Suprapubic skin (tissue), 4 donors: Measurements from ENCODE around the gene GULP1. TPM values are rescaled to one million over a fixed set of nuclear protein-coding genes. Genes with fewer than 3 reads are reported as not detected.

Experiments
- DNase-seq, 2 donors: peaks; one replicate each; pipeline ENCODE4 v3.0.0-alpha.2; 2019; ENCODE audit warnings: low spot score in 2 of 2
- H3K27ac ChIP-seq: fragments of 200-600 bp; sonication (generic); one replicate; pipeline ENCODE4 v1.5.1; 2019
- H3K27me3 ChIP-seq: fragments of 200-600 bp; sonication (generic); one replicate; pipeline ENCODE4 v1.5.1; 2019
- H3K36me3 ChIP-seq: fragments of 200-600 bp; sonication (generic); one replicate; pipeline ENCODE4 v1.5.1; 2019
- H3K4me1 ChIP-seq: fragments of 200-600 bp; sonication (generic); one replicate; pipeline ENCODE4 v1.5.1; 2019
- H3K4me3 ChIP-seq: fragments of 200-600 bp; sonication (generic); one replicate; pipeline ENCODE4 v1.5.1; 2019; ENCODE audit warnings: mild to moderate bottlenecking
- H3K9me3 ChIP-seq: fragments of 200-600 bp; sonication (generic); one replicate; pipeline ENCODE4 v1.5.1; 2019
- CTCF ChIP-seq, 2 donors: fragments of 200-600 bp in 1 of 2; fragments of 450-650 bp in 1 of 2; sonication (generic) in 1 of 2; IDR thresholded peaks; one replicate each; pipeline ENCODE4 v1.5.1; 2016 to 2019; ENCODE audit warnings: antibody characterized with exemption in 2 of 2, mild to moderate bottlenecking in 1 of 2, moderate library complexity in 1 of 2
- EP300 ChIP-seq: sonication (generic); formaldehyde crosslinking; IDR thresholded peaks from one replicate; pipeline ENCODE4 v1.6.1; 2017; ENCODE audit warnings: antibody characterized with exemption
- POLR2A ChIP-seq, 2 donors: fragments of 450-650 bp; IDR thresholded peaks; one replicate each; pipeline ENCODE4 v1.6.1; 2017; ENCODE audit warnings: antibody characterized with exemption in 2 of 2, mild to moderate bottlenecking in 2 of 2, moderate library complexity in 2 of 2
- POLR2AphosphoS5 ChIP-seq, 3 donors: sonication (generic); formaldehyde crosslinking; IDR thresholded peaks; one replicate each; pipeline ENCODE4 v1.6.1; 2017; ENCODE audit warnings: antibody characterized with exemption in 3 of 3
- WGBS: methylation state at CpG from one replicate; pipeline ENCODE4 v1.1.5; 2018; 5-methylcytosine and 5-hydroxymethylcytosine counted together
- total RNA-seq, 4 donors: library from RNA; depleted of rRNA; stranded (reverse); fragments of >200 nt; gene quantifications; one replicate each; pipeline ENCODE4 v1.1.0, GENCODE V29; 2016

GULP1 gene
- total RNA-seq, 4 donors from 2014 or later: 14.3 to 21.3 (median 17.5) TPM

DNA sequence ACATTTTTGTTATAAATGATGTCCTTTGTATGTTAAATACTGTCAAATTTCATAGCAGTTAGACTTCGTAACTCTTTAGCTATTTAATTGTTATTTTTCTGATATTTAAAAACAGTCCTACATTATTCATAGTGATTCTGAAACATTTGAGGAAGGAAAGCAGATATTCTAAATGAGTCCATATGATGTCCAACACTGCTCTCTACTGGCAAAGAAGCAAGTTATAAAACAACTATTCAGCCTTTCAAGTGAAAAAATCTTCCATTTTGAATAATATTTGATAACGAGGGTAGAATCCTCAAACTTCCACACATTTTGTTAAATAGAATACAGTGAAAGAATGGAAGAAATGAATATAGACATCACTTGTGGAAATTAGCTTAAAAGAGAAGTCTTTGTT, 220.8 kb downstream of the GULP1 start:
- DNase-seq: no peak
- no peaks in the 10 kb centered on the region for H3K36me3 ChIP-seq
- no peaks in the 10 kb centered on the region for H3K4me1 ChIP-seq
- WGBS: 6% methylated on average over 2 of the region's 2 CpGs
- no peak overlapping the region for H3K4me3 ChIP-seq
- H3K27me3 ChIP-seq: no peaks in the 10 kb centered on the region
- no peak overlapping the region for H3K27ac ChIP-seq
- peak in 1 of 2 donors; percentile 15 for TF ChIP-seq CTCF (IDR thresholded peaks at IDR 0.05)
- no peak for TF ChIP-seq EP300
- no peaks in the 10 kb centered on the region for H3K9me3 ChIP-seq

DNA sequence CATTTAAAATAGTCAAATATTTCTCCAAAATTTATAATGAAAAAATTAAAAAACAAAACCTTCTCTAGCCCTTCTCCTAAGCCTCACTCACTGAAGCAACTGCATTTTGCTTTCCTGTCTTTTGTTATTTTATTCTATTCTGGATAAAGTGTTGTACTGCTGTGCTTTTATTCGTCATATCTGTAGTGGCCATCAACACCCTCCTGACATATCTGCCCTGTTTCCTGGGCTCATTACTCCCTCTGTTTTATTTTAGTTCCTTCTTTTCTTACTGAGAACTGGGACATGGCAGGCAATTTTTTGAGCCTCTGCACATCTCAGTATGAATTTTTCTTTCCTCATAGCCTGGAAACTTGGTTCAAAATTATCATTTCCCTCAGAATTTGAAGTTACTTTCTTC, 224.2 kb downstream of the GULP1 start:
- Histone ChIP-seq H3K4me3 (no peak overlapping the region), H3K27ac (no peak overlapping the region), H3K4me1 (no peaks in the 10 kb centered on the region), H3K9me3 (no peaks in the 10 kb centered on the region), H3K27me3 (no peaks in the 10 kb centered on the region), H3K36me3 (no peaks in the 10 kb centered on the region)
- DNase-seq: no peak
- no peak for TF ChIP-seq POLR2AphosphoS5 (IDR thresholded peaks at IDR 0.05)
- no peak for TF ChIP-seq CTCF (IDR thresholded peaks at IDR 0.05)
- no peak for TF ChIP-seq EP300
- no peak for TF ChIP-seq POLR2A (IDR thresholded peaks at IDR 0.05)
- WGBS: 83% methylated on average over 1 of the region's 1 CpG

DNA sequence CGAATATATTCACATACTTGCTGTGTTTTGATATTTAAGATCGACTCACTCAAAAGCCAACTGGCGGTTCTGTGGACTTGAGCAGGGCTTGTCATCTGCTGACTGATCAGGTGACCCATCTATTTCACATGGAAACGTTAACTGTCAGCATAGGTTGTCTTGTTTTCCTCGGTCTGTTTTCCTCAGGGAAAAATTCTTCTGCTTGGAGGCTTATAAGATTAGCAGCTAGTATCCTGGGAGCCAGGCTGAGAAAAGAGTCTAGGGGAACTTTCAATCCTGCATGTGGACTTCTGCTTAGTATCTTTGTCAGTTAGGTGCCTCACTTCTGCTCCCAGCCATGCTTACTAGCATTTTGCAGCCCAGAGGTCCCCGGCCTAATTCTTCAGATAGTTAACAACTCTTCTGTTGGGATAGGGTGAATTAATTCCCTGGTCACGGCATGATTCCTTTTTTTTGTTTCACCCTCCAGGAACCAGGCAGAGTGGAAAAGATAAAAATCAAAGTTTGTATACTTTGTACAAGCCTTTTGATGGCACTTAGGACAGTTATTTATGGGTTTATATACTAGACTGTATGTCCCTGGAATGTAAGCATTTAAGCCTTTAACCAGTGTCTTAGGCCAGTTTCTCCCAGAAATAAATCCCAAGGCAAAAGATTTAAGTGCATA, 226.0 kb downstream of the GULP1 start:
- DNase-seq: no peak
- WGBS: 81% methylated on average over 7 of the region's 7 CpGs
- H3K27me3 ChIP-seq: no peaks in the 10 kb centered on the region
- H3K27ac ChIP-seq: no peak overlapping the region
- H3K4me3 ChIP-seq: no peak overlapping the region
- H3K9me3 ChIP-seq: no peaks in the 10 kb centered on the region
- H3K36me3 ChIP-seq: no peaks in the 10 kb centered on the region
- no peak for TF ChIP-seq EP300
- no peak for TF ChIP-seq POLR2AphosphoS5 (IDR thresholded peaks at IDR 0.05)
- no peak for TF ChIP-seq CTCF (IDR thresholded peaks at IDR 0.05)
- TF ChIP-seq POLR2A (IDR thresholded peaks at IDR 0.05): no peak
- no peaks in the 10 kb centered on the region for H3K4me1 ChIP-seq

DNA sequence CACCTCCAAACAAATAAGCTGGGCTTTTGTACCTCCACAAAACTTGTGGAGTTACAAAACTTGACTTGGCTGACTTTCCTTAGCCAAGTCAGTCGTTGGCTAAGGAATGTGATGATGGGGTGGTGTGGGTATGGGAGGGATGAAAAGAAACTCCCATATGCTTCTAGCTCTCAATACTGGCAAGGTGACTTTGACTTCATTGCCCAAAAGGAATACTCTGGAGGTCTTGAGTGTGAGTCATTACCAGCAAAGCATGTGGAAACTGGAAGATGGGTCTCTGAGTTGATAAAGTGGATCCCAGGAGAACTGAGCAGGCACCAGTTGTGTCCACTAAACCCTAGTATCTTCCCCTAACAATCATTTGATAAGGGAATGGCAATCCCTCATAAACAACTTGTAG, 226.7 kb downstream of the GULP1 start:
- no peak for DNase-seq
- Histone ChIP-seq H3K36me3 (no peaks in the 10 kb centered on the region), H3K9me3 (no peaks in the 10 kb centered on the region), H3K27me3 (no peaks in the 10 kb centered on the region), H3K27ac (no peak overlapping the region), H3K4me3 (no peak overlapping the region), H3K4me1 (no peaks in the 10 kb centered on the region)
- TF ChIP-seq EP300: no peak
- TF ChIP-seq POLR2AphosphoS5 (IDR thresholded peaks at IDR 0.05): no peak
- no peak for TF ChIP-seq CTCF (IDR thresholded peaks at IDR 0.05)
- TF ChIP-seq POLR2A (IDR thresholded peaks at IDR 0.05): no peak
- 26% methylated on average over 1 of the region's 1 CpG for WGBS

- Histone ChIP-seq H3K4me1 (no peaks in the 10 kb centered on the region), H3K9me3 (no peaks in the 10 kb centered on the region), H3K36me3 (no peaks in the 10 kb centered on the region), H3K4me3 (no peak overlapping the region), H3K27me3 (no peaks in the 10 kb centered on the region), H3K27ac (no peak overlapping the region)
- no peak for DNase-seq
- TF ChIP-seq POLR2A (IDR thresholded peaks at IDR 0.05) (no peak), EP300 (no peak), CTCF (IDR thresholded peaks at IDR 0.05) (no peak), POLR2AphosphoS5 (IDR thresholded peaks at IDR 0.05) (no peak)
Observed at GRCh38 chr2:188519136-188519535, 227.5 kb downstream of the GULP1 start.
